Activated CD8-positive, alpha-beta T cell treated with anti-CD3 and anti-CD28 coated beads for 36 hours (primary cell): ENCODE results near the gene CDH23. TPM values are rescaled to one million over a fixed set of nuclear protein-coding genes. Genes with fewer than 3 reads are reported as not detected.

Experiments used
- ATAC-seq: fragments of 200-7000 bp; cut with Tn5 transposase; one replicate; pipeline ENCODE4 v1.10.0; 2021; ENCODE audit warnings: mild to moderate bottlenecking, moderate library complexity
- CTCF ChIA-PET: fragments of 350-600 bp; sonication (Branson Sonifier 250); formaldehyde crosslinking; loops from one replicate; lab custom pipeline; 2021; ENCODE audit warnings: antibody characterized with exemption; lab: Charles Lee
- POLR2A ChIA-PET: fragments of 350-600 bp; sonication (Branson Sonifier 250); formaldehyde crosslinking; loops from one replicate; lab custom pipeline; 2021; ENCODE audit warnings: antibody characterized with exemption; lab: Charles Lee
- DNase-seq: peaks from one replicate; pipeline ENCODE4 v3.0.0-alpha.2; 2020
- H3K27ac Mint-ChIP-seq: one replicate; pipeline ENCODE4 v1.8.0; 2021; ENCODE audit warnings: mild to moderate bottlenecking, mixed read lengths
- H3K27me3 Mint-ChIP-seq: one replicate; pipeline ENCODE4 v1.8.0; 2021; ENCODE audit warnings: mixed read lengths
- H3K36me3 Mint-ChIP-seq: one replicate; pipeline ENCODE4 v1.8.0; 2021; ENCODE audit warnings: low read depth, mixed read lengths
- H3K4me1 Mint-ChIP-seq: one replicate; pipeline ENCODE4 v1.8.0; 2021; ENCODE audit warnings: low read depth, mixed read lengths
- H3K4me3 Mint-ChIP-seq: one replicate; pipeline ENCODE4 v1.8.0; 2021; ENCODE audit warnings: mild to moderate bottlenecking, moderate library complexity, mixed read lengths
- H3K9me3 Mint-ChIP-seq: one replicate; pipeline ENCODE4 v1.8.0; 2021; ENCODE audit warnings: mixed read lengths
- CTCF ChIP-seq: fragments of 200-600 bp; IDR thresholded peaks from one replicate; pipeline ENCODE4 v1.8.0; 2022; ENCODE audit warnings: antibody characterized with exemption, mild to moderate bottlenecking
- intact Hi-C: fragments of 100-400 bp; cut with micrococcal nuclease; formaldehyde crosslinking; loops from one replicate; pipeline ENCODE4 v1.10.0; 2022
- total RNA-seq, 2 experiments: library from RNA; stranded (reverse); gene quantifications; one replicate each; pipeline ENCODE4 v1.2.3, GENCODE V29; 2021

CDH23 gene
- total RNA-seq, 2 experiments from 2014 or later, result 2.4 to 2.7 TPM

- no peak for ATAC-seq
- H3K36me3 Mint-ChIP-seq, result no peaks in the 10 kb centered on the region
- TF ChIP-seq CTCF, result no peak
- H3K4me3 Mint-ChIP-seq, result no peak overlapping the region
- peaks cover 65% of the 10 kb centered on the region for H3K4me1 Mint-ChIP-seq
- intact Hi-C loops, result loop anchor here (10.0 kb wide), 1 partner anchor 56 kb away; no protein-coding TSS in a partner anchor
- ChIA-PET POLR2A (interaction anchor here (0.6 to 2.9 kb wide), 3 partner anchors 12 to 140 kb away, joined by 3 to 7 read pairs (median 3); no protein-coding TSS in a partner anchor), CTCF (interaction anchor here (0.7 to 3.7 kb wide), 8 partner anchors 8 to 140 kb away, joined by 3 to 19 read pairs (median 3); no protein-coding TSS in a partner anchor)
- no peak overlapping the region for H3K27ac Mint-ChIP-seq
- H3K9me3 Mint-ChIP-seq, result no peaks in the 10 kb centered on the region
- no peak for DNase-seq
- no peaks in the 10 kb centered on the region for H3K27me3 Mint-ChIP-seq
Observed at GRCh38 chr10:71838264-71839211, 441.8 kb downstream of the CDH23 start.

- TF ChIP-seq CTCF, result no peak
- H3K9me3 Mint-ChIP-seq, result no peaks in the 10 kb centered on the region
- intact Hi-C loops, result no loop called here
- no peak for DNase-seq
- no peak overlapping the region for H3K27ac Mint-ChIP-seq
- ATAC-seq, result no peak
- H3K36me3 Mint-ChIP-seq, result no peaks in the 10 kb centered on the region
- no peak overlapping the region for H3K4me3 Mint-ChIP-seq
- H3K4me1 Mint-ChIP-seq, result peaks cover 70% of the 10 kb centered on the region
- CTCF ChIA-PET, result interaction anchor here (3.0 to 3.7 kb wide), 2 partner anchors 29 to 55 kb away, joined by 10 to 19 read pairs; no protein-coding TSS in a partner anchor
- no peaks in the 10 kb centered on the region for H3K27me3 Mint-ChIP-seq
- POLR2A ChIA-PET, result interaction anchor here (2.9 kb wide), 1 partner anchor 10 kb away, joined by 7 read pairs; no protein-coding TSS in a partner anchor
Observed at GRCh38 chr10:71840177-71840957, 443.6 kb downstream of the CDH23 start.

GRCh38 chr10:71840958-71841335 lies 444.2 kb downstream of the CDH23 start:
- TF ChIP-seq CTCF, result no peak
- intact Hi-C loops, result no loop called here
- H3K4me3 Mint-ChIP-seq, result no peak overlapping the region
- H3K9me3 Mint-ChIP-seq, result no peaks in the 10 kb centered on the region
- DNase-seq (no peak), ATAC-seq (no peak)
- CTCF ChIA-PET, result interaction anchor here (3.0 kb wide), 1 partner anchor 55 kb away, joined by 19 read pairs; no protein-coding TSS in a partner anchor
- no peaks in the 10 kb centered on the region for H3K36me3 Mint-ChIP-seq
- H3K27me3 Mint-ChIP-seq, result no peaks in the 10 kb centered on the region
- POLR2A ChIA-PET, result interaction anchor here (2.9 kb wide), 1 partner anchor 9 kb away, joined by 7 read pairs; no protein-coding TSS in a partner anchor
- H3K27ac Mint-ChIP-seq, result no peak overlapping the region
- H3K4me1 Mint-ChIP-seq, result peaks cover 70% of the 10 kb centered on the region

GRCh38 chr10:71842422-71842821 lies 445.7 kb downstream of the CDH23 start:
- Mint-ChIP-seq H3K27me3 (no peaks in the 10 kb centered on the region), H3K27ac (no peak overlapping the region), H3K4me3 (no peak overlapping the region), H3K4me1 (peaks cover 61% of the 10 kb centered on the region), H3K9me3 (no peaks in the 10 kb centered on the region), H3K36me3 (no peaks in the 10 kb centered on the region)
- intact Hi-C loops, result no loop called here
- no peak for TF ChIP-seq CTCF
- ATAC-seq (no peak), DNase-seq (no peak)
- ChIA-PET CTCF (interaction anchor here (0.8 to 1.6 kb wide), 4 partner anchors 54 to 206 kb away, joined by 3 to 11 read pairs (median 3); no protein-coding TSS in a partner anchor), POLR2A (no interaction called here)
